Activated CD4-positive, alpha-beta T cell treated with anti-CD3 and anti-CD28 coated beads for 4 hours (primary cell): ENCODE data around the gene DIO2.

ENCODE experiments used
- DNase-seq, 2 donors: peaks; one replicate each; pipeline ENCODE4 v3.0.0-alpha.2; 2020

DIO2 gene

GRCh38 chr14:80167793-80168448, 43.4 kb downstream of the DIO2 start:
- no peak for DNase-seq

- DNase-seq: no peak
These were observed 46.1 kb downstream of the DIO2 start for GRCh38 chr14:80164991-80165721.

GRCh38 chr14:80152763-80153162, 58.5 kb downstream of the DIO2 start:
- no peak for DNase-seq

DNA sequence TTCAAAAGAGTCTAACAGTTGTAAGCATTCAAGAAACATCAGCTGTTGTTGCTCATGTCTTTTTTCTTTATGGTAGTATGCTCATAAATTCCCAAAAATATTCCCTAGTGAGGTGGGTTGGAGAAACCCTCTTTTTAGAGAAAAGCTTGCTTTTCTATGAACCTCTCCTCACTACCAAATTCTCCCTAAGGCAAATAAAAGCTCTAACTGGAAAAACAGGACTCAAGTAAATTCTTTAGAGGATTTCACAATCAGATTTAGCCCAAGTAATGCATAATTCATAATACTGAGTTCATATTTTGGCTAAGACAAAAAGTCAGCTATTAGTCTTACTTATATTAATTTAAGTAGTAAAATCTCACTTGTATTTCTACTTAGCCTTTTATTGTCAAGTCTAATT, 59.1 kb downstream of the DIO2 start:
- DNase-seq: no peak

GRCh38 chr14:80150301-80150700, 61.0 kb downstream of the DIO2 start:
- no peak for DNase-seq
